Mucosa of stomach (tissue), 1 donor: ENCODE data around the gene L1CAM.

ENCODE experiments used
- H3K27me3 ChIP-seq: one replicate; pipeline ENCODE4 v1.7.0; 2013; ENCODE audit warnings: mild to moderate bottlenecking, low read length; ENCODE audit not compliant: control insufficient read depth, insufficient read depth
- H3K36me3 ChIP-seq: one replicate; pipeline ENCODE4 v1.7.0; 2013; ENCODE audit warnings: low read length; ENCODE audit not compliant: control insufficient read depth, insufficient read depth
- H3K4me1 ChIP-seq: one replicate; pipeline ENCODE4 v1.7.0; 2013; ENCODE audit warnings: mild to moderate bottlenecking, low read length; ENCODE audit not compliant: control insufficient read depth, insufficient read depth
- H3K4me3 ChIP-seq: one replicate; pipeline ENCODE4 v1.7.0; 2013; ENCODE audit warnings: low read length
- H3K9ac ChIP-seq: one replicate; pipeline ENCODE4 v1.7.0; 2013; ENCODE audit warnings: mild to moderate bottlenecking, low read length, moderate library complexity
- H3K9me3 ChIP-seq: one replicate; pipeline ENCODE4 v1.7.0; 2013; ENCODE audit warnings: mild to moderate bottlenecking, low read length, moderate library complexity; ENCODE audit not compliant: control insufficient read depth
- donor health status: Pancreatic carcinoma.

L1CAM gene

DNA sequence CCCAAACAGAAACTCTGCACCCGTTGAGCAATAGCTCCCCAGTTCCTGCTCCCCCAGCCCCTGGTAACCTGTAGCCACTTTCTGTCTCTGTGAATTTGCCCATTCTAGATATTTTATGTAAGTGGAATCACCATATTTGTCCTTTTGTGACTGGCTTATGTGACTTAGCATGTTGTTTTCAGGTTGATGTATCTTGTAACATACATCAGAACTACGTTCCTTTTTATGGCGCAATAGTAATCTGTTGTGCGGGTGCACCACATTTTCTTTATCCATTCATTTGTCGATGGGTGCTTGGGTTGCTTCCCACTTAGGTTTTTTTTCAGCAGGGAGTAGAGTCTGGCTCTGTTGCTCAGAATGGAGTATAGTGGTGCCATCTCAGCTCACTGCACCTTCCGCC is 49.1 kb downstream of the L1CAM start:
- Histone ChIP-seq H3K4me3 (no peak overlapping the region), H3K27me3 (no peaks in the 10 kb centered on the region), H3K9ac (no peak overlapping the region), H3K9me3 (no peaks in the 10 kb centered on the region), H3K36me3 (no peaks in the 10 kb centered on the region), H3K4me1 (no peaks in the 10 kb centered on the region)

GRCh38 chrX:153832728-153833127 is 53.2 kb downstream of the L1CAM start:
- no peak overlapping the region for H3K4me3 ChIP-seq
- H3K9me3 ChIP-seq = no peaks in the 10 kb centered on the region
- H3K9ac ChIP-seq = no peak overlapping the region
- H3K4me1 ChIP-seq = no peaks in the 10 kb centered on the region
- H3K27me3 ChIP-seq = peaks cover 25% of the 10 kb centered on the region
- H3K36me3 ChIP-seq = no peaks in the 10 kb centered on the region

DNA sequence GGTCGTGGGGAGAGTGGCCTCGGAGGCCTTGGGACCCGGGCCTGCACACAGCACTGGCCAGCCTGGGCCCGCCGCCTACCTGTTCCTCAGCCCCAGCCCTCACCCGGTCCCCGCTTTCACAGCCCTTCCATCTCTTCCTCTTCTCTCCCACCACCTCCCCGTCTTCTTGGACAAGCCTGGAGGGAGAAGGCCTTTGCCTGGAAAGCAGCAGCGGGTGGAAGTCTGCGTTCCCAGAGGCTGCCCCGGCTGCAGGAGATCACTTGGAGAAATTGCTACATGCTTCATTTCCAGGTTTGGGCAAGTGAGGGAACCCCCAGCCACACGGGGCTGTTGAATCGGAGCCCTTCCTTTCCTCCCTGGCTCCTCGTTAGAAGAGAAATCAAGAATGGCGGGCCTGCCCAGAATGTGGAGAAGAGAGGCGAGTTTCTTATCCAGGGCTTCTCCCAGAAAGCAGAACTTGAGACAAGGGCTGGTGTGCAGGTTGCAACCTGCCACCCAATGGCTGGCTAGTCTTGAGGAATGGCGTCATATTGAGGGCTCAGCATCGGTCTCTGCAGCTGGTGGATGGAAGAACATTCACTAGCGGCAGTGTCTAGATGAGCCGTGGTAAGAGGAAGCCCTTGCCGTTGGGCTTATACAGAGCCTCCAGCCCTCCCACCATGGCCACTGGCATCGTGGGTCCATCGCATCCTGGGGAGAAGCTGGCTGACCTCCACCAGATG is 54.4 kb downstream of the L1CAM start:
- H3K36me3 ChIP-seq = no peaks in the 10 kb centered on the region
- no peak overlapping the region for H3K9ac ChIP-seq
- no peaks in the 10 kb centered on the region for H3K9me3 ChIP-seq
- H3K4me3 ChIP-seq = no peak overlapping the region
- H3K27me3 ChIP-seq = peaks cover 25% of the 10 kb centered on the region
- no peaks in the 10 kb centered on the region for H3K4me1 ChIP-seq

DNA sequence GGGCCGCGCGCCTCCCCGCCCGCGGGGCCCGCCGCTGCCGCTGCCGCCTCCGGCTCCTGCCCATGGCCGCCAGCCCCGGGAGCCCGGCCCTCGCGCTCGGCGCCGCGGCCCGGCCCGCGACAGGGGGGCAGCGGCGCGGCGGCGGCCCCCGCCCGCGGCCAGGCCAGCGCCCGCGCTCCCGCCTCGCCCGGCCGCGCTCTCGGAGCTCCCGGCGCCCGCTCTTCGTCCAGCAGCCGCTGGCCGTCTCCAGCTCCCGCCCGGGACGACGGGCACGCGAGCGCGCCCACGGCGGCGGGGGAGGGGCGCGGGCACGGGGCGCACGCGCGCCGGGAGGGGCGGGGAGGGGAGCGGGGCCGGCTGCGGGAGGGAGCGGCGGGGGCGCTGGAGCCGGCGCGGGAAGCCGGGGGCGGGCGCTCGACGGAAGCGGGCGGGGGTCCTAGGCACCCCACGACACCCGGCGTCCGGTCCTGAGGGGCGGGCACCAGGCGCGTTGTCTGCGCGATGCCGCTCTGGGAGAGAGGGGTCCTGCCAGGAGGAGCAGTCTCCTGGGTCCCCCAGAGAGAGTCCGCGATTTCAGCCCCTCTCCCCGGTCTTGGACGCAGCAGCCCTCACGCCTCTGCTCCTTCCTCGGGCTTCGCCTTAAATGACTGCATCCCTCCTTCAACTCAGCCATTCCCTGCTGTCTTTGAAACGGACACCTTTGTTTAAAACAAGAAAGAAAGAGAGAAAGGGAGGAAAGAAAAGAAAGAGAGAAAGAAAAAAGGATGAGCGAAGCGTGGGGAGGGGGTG is 55.1 kb downstream of the L1CAM start:
- H3K36me3 ChIP-seq = no peaks in the 10 kb centered on the region
- no peaks in the 10 kb centered on the region for H3K9me3 ChIP-seq
- H3K27me3 ChIP-seq = peaks cover 25% of the 10 kb centered on the region
- no peak overlapping the region for H3K9ac ChIP-seq
- H3K4me1 ChIP-seq = no peaks in the 10 kb centered on the region
- no peak overlapping the region for H3K4me3 ChIP-seq

- Histone ChIP-seq H3K4me3 (no peak within 1 kb of the TSS), H3K4me1 (no peaks in the 10 kb centered on the region), H3K9me3 (no peaks in the 10 kb centered on the region), H3K27me3 (peaks cover 25% of the 10 kb centered on the region), H3K36me3 (no peaks in the 10 kb centered on the region), H3K9ac (no peak within 1 kb of the TSS)
Observed at GRCh38 chrX:153829799-153830639, 56.0 kb downstream of the L1CAM start, which contains the start of gene PDZD4. Gene PDZD4, minus strand, starts transcription at chrX:153830544. Its CDS starts 246 bp downstream, at chrX:153830298.

GRCh38 chrX:153829549-153829798 is 56.5 kb downstream of the L1CAM start:
- Histone ChIP-seq H3K9ac (no peak overlapping the region), H3K36me3 (no peaks in the 10 kb centered on the region), H3K27me3 (peaks cover 25% of the 10 kb centered on the region), H3K4me3 (no peak overlapping the region), H3K4me1 (no peaks in the 10 kb centered on the region), H3K9me3 (no peaks in the 10 kb centered on the region)

DNA sequence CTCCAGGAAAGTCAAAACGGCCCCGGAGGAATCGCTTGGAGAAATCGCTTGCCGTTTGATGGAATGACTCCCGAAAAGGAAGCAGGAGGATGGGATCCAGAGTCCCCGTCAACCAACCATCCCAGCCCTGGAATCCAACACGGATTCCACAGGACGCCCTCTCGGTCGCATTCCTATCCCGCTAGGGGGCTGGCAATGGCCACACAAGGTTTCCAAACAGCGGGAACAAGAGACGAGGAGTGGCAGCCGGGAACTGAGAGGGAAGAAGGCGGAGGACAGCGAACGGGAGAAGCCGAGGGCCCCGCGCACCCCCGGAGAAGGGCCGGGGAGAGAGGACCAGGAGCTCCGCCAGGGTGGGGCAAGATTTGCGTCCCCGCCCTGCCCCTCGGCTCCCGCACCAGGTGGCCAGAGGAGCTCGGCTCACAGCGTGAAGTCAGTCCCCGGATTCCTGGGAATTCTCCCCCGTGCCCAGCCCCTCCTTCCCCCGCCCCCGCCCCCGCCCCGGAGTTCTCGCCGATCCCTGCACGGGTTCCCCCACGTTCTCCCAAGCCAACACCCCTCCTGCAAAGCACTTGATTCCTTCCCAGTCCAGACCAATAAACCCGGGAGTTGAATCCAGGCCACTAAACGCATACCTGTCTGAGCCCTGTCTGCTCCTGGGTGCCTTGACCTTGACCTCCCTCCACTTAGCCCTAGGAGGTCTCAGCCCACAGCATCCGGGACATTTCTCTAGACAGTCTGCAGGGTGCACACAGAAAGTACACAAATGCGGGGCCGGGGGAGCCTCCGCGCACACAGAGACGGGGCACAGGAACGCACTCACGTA is 57.0 kb downstream of the L1CAM start:
- Histone ChIP-seq H3K9ac (no peak overlapping the region), H3K9me3 (no peaks in the 10 kb centered on the region), H3K27me3 (peaks cover 25% of the 10 kb centered on the region), H3K4me1 (no peaks in the 10 kb centered on the region), H3K4me3 (no peak overlapping the region), H3K36me3 (no peaks in the 10 kb centered on the region)

- H3K4me3 ChIP-seq = no peak overlapping the region
- H3K36me3 ChIP-seq = no peaks in the 10 kb centered on the region
- no peak overlapping the region for H3K9ac ChIP-seq
- no peaks in the 10 kb centered on the region for H3K4me1 ChIP-seq
- H3K9me3 ChIP-seq = no peaks in the 10 kb centered on the region
- peaks cover 25% of the 10 kb centered on the region for H3K27me3 ChIP-seq
Observed at GRCh38 chrX:153828308-153828707, 57.7 kb downstream of the L1CAM start.

DNA sequence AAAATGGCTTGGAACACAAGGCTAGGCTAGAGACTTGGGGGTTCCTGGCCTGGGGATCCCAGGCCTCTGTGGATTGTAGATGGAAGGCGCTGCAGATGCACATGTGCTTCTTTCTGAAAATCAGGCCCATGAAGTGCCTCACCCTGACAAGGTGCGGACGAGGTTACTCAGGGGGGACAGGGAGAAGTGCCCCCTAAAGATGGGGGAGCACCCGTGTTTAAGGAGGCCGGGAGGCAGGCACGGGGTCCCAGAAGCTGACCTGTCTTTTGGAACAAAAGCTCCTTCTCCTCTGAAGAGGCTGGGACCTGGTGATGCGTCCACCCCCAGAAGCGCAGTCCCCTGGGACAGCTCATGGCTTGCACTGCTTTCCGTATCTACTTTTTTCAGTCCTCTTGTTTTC is 58.1 kb downstream of the L1CAM start:
- Histone ChIP-seq H3K4me3 (no peak overlapping the region), H3K36me3 (no peaks in the 10 kb centered on the region), H3K4me1 (no peaks in the 10 kb centered on the region), H3K27me3 (peaks cover 25% of the 10 kb centered on the region), H3K9me3 (no peaks in the 10 kb centered on the region), H3K9ac (no peak overlapping the region)

DNA sequence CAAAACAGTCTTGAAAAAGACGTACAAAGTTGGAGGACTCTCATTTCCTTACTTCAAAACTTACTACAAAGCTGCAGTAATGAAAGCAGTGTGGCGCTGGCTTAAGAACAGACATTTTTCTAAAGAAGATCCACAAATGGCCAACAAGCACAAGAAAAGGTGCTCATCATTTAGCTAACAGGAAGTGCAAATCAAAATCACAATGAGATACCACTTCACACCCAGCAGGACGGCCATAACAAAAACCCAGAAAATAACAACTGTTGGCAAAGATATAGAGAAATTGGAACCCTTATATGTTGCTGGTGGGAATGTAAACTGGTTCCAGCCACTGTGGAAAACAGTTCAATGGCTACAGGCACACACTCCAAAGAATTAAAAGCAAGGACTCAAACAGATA is 59.0 kb downstream of the L1CAM start:
- Histone ChIP-seq H3K4me3 (no peak overlapping the region), H3K4me1 (no peaks in the 10 kb centered on the region), H3K9me3 (no peaks in the 10 kb centered on the region), H3K36me3 (no peaks in the 10 kb centered on the region), H3K9ac (no peak overlapping the region), H3K27me3 (peaks cover 25% of the 10 kb centered on the region)

- no peaks in the 10 kb centered on the region for H3K9me3 ChIP-seq
- H3K4me1 ChIP-seq = no peaks in the 10 kb centered on the region
- H3K36me3 ChIP-seq = no peaks in the 10 kb centered on the region
- H3K4me3 ChIP-seq = no peak overlapping the region
- H3K27me3 ChIP-seq = peaks cover 20% of the 10 kb centered on the region
- H3K9ac ChIP-seq = no peak overlapping the region
Observed at GRCh38 chrX:153825042-153825441, 60.9 kb downstream of the L1CAM start.
